Neural crest cell (in vitro differentiated cells): ENCODE data around the gene CUX1. TPM values are rescaled to one million over a fixed set of nuclear protein-coding genes. Genes with fewer than 3 reads are reported as not detected.

Experiments used
- DNase-seq: peaks from one replicate; pipeline ENCODE4 v3.0.0; 2021; ENCODE audit warnings: low read depth, mixed read lengths, low spot score
- H3K27ac Mint-ChIP-seq: one replicate; pipeline ENCODE4 v1.8.0; 2021; ENCODE audit warnings: mild to moderate bottlenecking, mixed read lengths; ENCODE audit not compliant: unreplicated experiment
- H3K27me3 Mint-ChIP-seq: 2 replicates; pipeline ENCODE4 v1.8.0; 2021; ENCODE audit warnings: low read depth, mild to moderate bottlenecking, mixed read lengths
- H3K36me3 Mint-ChIP-seq: 2 replicates; pipeline ENCODE4 v1.8.0; 2021; ENCODE audit warnings: low read depth, mild to moderate bottlenecking, mixed read lengths
- H3K4me1 Mint-ChIP-seq: 2 replicates; pipeline ENCODE4 v1.8.0; 2021; ENCODE audit warnings: mixed read lengths
- H3K4me3 Mint-ChIP-seq: one replicate; pipeline ENCODE4 v1.8.0; 2021; ENCODE audit warnings: mild to moderate bottlenecking, mixed read lengths
- H3K9me3 Mint-ChIP-seq: 2 replicates; pipeline ENCODE4 v1.8.0; 2021; ENCODE audit warnings: mixed read lengths
- total RNA-seq: library from RNA; stranded (reverse); gene quantifications from 2 replicates; pipeline ENCODE4 v1.2.1, GENCODE V29; 2021
- TF ChIP-seq, protein P1 (sequence below): fragments of 200-600 bp; sonication (generic); conservative IDR thresholded peaks from 2 replicates; pipeline ENCODE4 v1.5.0; 2021; ENCODE audit warnings: antibody characterized with exemption, mild to moderate bottlenecking

The CUX1 gene
- total RNA-seq, 1 donor from 2014 or later: 60.0 TPM

- Mint-ChIP-seq H3K27me3 (no peaks in the 10 kb centered on the region), H3K4me1 (peaks cover 17% of the 10 kb centered on the region), H3K9me3 (no peaks in the 10 kb centered on the region), H3K4me3 (no peak overlapping the region), H3K36me3 (no peaks in the 10 kb centered on the region), H3K27ac (no peak overlapping the region)
- TF ChIP-seq, protein P1, sequence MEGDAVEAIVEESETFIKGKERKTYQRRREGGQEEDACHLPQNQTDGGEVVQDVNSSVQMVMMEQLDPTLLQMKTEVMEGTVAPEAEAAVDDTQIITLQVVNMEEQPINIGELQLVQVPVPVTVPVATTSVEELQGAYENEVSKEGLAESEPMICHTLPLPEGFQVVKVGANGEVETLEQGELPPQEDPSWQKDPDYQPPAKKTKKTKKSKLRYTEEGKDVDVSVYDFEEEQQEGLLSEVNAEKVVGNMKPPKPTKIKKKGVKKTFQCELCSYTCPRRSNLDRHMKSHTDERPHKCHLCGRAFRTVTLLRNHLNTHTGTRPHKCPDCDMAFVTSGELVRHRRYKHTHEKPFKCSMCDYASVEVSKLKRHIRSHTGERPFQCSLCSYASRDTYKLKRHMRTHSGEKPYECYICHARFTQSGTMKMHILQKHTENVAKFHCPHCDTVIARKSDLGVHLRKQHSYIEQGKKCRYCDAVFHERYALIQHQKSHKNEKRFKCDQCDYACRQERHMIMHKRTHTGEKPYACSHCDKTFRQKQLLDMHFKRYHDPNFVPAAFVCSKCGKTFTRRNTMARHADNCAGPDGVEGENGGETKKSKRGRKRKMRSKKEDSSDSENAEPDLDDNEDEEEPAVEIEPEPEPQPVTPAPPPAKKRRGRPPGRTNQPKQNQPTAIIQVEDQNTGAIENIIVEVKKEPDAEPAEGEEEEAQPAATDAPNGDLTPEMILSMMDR: no peak
- DNase-seq: no peak
Observed at GRCh38 chr7:101899616-101900015, 82.2 kb downstream of the CUX1 start.

- Mint-ChIP-seq H3K27ac (no peak overlapping the region), H3K4me1 (peaks cover 17% of the 10 kb centered on the region), H3K27me3 (no peaks in the 10 kb centered on the region), H3K4me3 (no peak overlapping the region), H3K9me3 (no peaks in the 10 kb centered on the region), H3K36me3 (no peaks in the 10 kb centered on the region)
- no peak for DNase-seq
- TF ChIP-seq, protein P1: no peak
Observed at GRCh38 chr7:101900103-101900502, 82.7 kb downstream of the CUX1 start.

- Mint-ChIP-seq H3K9me3 (no peaks in the 10 kb centered on the region), H3K36me3 (no peaks in the 10 kb centered on the region), H3K4me3 (no peak overlapping the region), H3K27me3 (no peaks in the 10 kb centered on the region), H3K27ac (no peak overlapping the region), H3K4me1 (peaks cover 7% of the 10 kb centered on the region)
- TF ChIP-seq, protein P1: no peak
- no peak for DNase-seq
Observed at GRCh38 chr7:101901661-101902491, 84.5 kb downstream of the CUX1 start.

GRCh38 chr7:101902680-101903514, 85.5 kb downstream of the CUX1 start:
- Mint-ChIP-seq H3K27ac (no peak overlapping the region), H3K27me3 (no peaks in the 10 kb centered on the region), H3K4me1 (peaks cover 3% of the 10 kb centered on the region), H3K9me3 (no peaks in the 10 kb centered on the region), H3K36me3 (no peaks in the 10 kb centered on the region), H3K4me3 (no peak overlapping the region)
- no peak for DNase-seq
- TF ChIP-seq, protein P1: no peak

- H3K4me3 Mint-ChIP-seq: no peak overlapping the region
- no peaks in the 10 kb centered on the region for H3K9me3 Mint-ChIP-seq
- no peaks in the 10 kb centered on the region for H3K27me3 Mint-ChIP-seq
- H3K36me3 Mint-ChIP-seq: no peaks in the 10 kb centered on the region
- H3K27ac Mint-ChIP-seq: no peak overlapping the region
- H3K4me1 Mint-ChIP-seq: peaks cover 3% of the 10 kb centered on the region
- TF ChIP-seq, protein P1: no peak
- DNase-seq: no peak
Observed at GRCh38 chr7:101903515-101903868, 86.1 kb downstream of the CUX1 start.
